DMS 273 (cell line): ENCODE results near the gene BRICD5.

ENCODE experiments used
- DNase-seq: peaks from one replicate; lab custom pipeline; 2025; ENCODE audit not compliant: unreplicated experiment; lab: John Stamatoyannopoulos, UW

Gene BRICD5

DNA sequence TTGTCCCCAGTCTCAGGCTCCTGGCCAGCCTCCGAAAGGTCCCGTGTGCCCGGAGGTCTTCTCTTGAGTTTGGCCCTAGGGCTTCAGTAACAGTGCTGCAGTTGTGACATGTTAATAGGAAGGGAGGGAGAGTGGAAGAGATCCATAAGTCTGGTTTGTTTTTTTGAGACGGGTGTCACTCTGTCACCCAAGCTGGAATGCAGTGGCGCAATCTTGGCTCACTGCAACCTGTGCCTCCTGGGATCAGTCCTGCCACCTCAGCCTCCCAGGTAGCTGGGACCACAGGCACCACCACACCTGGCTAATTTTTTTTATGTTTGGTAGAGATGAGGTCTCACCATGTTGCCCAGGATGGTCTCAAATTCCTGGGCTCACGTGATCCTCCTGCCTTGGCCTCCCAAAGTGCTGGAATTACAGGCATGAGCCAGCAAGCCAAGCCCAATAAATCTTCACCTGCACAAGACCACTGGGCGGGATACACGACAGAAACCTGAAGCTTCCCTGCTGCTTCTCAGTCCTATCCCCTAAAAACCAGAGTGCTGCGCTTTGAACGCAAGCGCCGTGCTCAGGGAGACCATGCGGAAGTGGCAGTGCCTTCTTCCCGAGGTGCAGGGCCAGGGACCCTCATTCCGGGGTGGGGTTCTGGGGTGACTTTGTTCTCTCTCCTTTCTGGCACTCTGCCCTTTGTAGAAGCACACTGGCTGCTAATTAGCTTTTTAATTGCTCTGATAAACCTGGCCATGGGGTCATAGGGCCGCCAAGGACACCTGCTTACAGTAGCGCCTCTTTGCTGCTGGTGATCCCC is 44.2 kb downstream of the BRICD5 start:
- DNase-seq, result no peak

DNA sequence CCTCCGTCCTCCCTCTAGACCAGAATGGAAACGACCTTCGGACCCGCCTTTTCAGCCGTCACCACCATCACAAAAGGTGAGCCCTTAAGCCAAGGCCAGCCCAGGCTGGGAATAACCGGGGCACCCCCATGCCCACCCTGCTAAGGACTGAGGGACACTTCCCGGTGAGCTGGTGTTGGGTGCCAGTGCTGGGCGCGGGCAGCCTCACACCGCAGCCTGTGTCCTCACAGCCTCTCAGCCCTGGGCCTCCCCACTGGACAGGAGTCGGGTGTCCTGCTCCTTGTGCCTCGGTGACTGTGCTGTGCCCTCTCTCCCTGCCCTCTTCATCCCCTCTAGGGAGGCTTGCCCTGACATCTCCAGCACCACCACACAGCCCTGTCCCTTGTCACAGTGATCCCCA is 44.8 kb downstream of the BRICD5 start:
- no peak for DNase-seq

DNA sequence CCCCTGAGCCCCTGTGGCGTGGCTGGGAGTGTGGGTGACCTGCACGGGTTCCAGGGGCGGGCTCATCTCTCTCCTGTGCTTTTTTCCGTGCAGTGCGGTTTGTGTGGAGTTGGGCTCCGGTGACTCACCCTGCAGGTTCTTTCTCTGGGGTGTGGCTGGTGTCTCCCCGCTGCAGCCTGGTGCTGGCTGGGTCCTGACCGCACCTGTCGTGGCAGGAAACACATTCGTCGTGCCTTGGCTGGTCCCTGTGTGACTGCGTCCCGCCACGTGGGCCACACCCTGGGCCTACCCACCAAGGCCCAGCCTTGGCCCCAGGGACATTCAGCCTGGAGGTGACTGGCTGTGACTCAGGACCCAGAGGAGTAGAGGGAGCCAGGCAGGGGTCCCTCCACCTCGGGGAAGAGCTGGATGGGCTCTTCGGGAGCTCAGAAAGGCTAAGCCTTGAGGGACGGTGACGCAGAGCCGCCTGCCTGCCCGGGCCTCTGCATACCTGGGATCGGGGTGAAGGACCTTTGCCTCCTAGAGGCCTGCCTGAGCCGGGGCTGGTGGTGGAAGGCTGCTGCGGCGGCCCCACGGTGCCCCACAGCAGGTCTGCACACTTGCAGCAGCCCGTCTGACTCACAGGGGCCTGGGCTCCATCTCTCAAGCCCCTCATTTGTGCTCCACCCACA is 47.3 kb downstream of the BRICD5 start:
- DNase-seq, result no peak

DNA sequence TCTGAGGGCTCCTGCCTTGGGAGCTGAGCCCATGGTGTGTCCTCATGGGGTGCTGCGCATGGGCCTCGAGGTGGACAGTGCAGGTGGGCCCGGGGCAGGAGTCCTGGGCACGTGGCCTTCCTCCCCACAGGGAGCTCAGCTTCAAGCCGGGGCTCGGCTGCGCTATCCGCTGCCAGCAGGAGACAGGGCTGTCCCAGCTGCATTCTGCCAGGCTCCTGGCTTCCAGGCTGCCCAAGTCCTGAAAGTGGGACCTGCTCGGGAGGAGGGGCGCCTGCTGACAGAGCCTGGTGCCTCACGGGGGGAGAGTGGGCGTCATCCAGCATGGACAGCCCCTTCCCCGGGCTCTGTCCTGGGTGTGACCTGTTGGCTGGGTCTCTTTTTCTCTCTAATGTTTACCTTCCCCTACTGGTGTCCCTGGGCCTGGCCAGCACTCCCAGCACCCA is 48.0 kb downstream of the BRICD5 start:
- DNase-seq, result no peak

DNA sequence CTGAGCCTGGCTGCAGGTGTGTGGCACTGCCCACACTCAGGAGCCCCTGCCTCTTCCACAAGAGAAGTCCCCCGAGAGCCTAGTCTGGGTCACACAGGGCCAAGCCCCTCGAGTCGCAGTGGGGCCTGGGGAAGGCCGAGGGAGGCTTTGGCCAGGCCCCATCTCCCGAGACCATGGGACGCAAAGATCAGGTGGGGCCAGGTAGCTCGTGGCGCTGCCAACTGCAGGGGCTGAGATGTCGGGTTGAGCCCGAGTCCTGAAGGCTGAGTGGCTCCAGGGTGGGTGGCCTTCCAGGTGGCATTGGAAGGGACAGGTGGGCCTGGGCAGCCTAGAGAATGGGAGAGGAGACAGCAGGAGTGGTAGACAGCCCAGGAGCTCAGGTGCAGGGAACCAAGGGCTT is 48.8 kb downstream of the BRICD5 start:
- DNase-seq, result no peak

DNA sequence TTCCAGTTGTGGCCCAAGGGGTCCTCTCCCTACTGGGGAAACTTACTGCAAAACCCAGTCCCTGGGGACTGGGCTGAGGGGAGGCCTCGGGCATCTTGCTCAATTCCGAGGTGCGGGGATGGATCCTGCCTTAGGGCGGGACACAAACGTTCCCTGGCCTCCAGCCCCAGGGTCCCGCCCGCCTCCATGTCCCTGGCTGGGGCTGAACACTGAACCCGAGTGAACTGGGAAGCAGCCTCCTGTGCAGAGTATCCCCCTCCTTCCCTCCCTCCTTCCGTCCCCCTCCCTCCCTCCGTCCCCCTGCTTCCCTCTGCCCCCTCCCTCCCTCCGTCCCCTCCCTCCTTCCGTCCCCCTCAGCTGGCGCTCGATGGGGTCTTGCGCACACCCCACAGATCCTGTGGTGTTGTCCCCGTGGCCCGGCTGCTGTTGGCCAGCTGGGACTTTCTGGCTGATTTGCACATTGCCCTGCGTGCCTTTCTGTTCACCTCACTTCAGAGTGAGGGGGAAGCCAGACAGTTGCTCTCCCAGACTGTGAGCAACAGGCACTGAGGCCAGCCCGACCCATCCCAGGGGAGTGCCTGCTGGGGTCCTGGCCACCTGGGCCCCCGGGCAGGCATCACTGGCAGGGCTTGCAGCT is 49.6 kb downstream of the BRICD5 start:
- DNase-seq, result no peak
